ENCODE results near the gene MED10. TPM values are rescaled to one million over a fixed set of nuclear protein-coding genes. Genes with fewer than 3 reads are reported as not detected.

MED10 gene
- total and polyA plus RNA-seq, 9 of the 15 experiments (the other 6 are each of a cell fraction or from before 2014, with no cell fraction given), result 23.8 to 83.4 (median 58.8) TPM

GRCh38 chr5:6410421-6410820 lies 32.1 kb upstream of the MED10 start:
- in situ Hi-C loops (cut with MboI) (no loop called here), intact Hi-C loops (cut with micrococcal nuclease) (no loop called here)
- no peak overlapping the region for H3K4me3 ChIP-seq
- no TSS peak for BruUV-seq (replicated peaks)
- no peak overlapping the region for H3K27ac ChIP-seq (ENCODE audit: extremely low read depth, low read depth, low read length)
- CTCF ChIA-PET (ENCODE audit: low intra/inter-chr PET ratio), result no interaction called here
- ATAC-seq, result no peak
- WGBS (ENCODE audit: insufficient coverage, low coverage, missing lambda C conversion rate), result 10% methylated on average over 9 of the region's 9 CpGs
- H3K9me1 ChIP-seq (ENCODE audit: control insufficient read depth, insufficient read depth, low read length), result no peaks in the 10 kb centered on the region
- peaks cover 26 to 42% of the 10 kb centered on the region in 2 experiments for H3K27me3 ChIP-seq (ENCODE audit: control insufficient read depth in 2 of 2, insufficient read depth in 2 of 2, low read length in 2 of 2)
- H4K20me1 ChIP-seq (replicated peaks; ENCODE audit: control insufficient read depth, insufficient read depth, low read length), result no peaks in the 10 kb centered on the region; the same call in 1 of the 2 replicates
- H3K4me1 ChIP-seq (replicated peaks in 1 of 2; ENCODE audit: control insufficient read depth in 2 of 2, insufficient read depth in 2 of 2, low read length in 2 of 2), result peaks cover 10 to 34% of the 10 kb centered on the region in 2 experiments
- H3K9ac ChIP-seq (ENCODE audit: insufficient read depth in 1 of 2, low read depth in 2 of 2, low read length in 2 of 2), result no peak overlapping the region
- POLR2A ChIA-PET, result interaction anchor here (0.8 to 1.6 kb wide), 2 partner anchors 16 to 34 kb away, joined by 4 to 6 read pairs; no protein-coding TSS in a partner anchor
- no peak for DNase-seq (ENCODE audit: extremely low read depth in 1 of 4, low spot score in 3 of 4)
- H3K9me3 ChIP-seq (replicated peaks; ENCODE audit: control insufficient read depth, insufficient read depth, low read depth, low read length), result 0 out of 2 replicates have a peak, but pooled peaks cover 2% of the 10 kb centered on the region
- no peaks in the 10 kb centered on the region for H3K79me2 ChIP-seq (ENCODE audit: control insufficient read depth, insufficient read depth, low read length)
- no peak for TF ChIP-seq KLF13 (tag; IDR thresholded peaks at IDR 0.05; ENCODE audit: borderline replicate concordance, low read depth)
- no peak for FAIRE-seq
- H2AFZ ChIP-seq (ENCODE audit: low read depth, low read length), result no peak overlapping the region
- no peak overlapping the region for H3K4me2 ChIP-seq (ENCODE audit: insufficient read depth, low read length)
- no peaks in the 10 kb centered on the region for H3K36me3 ChIP-seq (ENCODE audit: control insufficient read depth, insufficient read depth, low read length)

GRCh38 chr5:6408627-6409446 lies 30.5 kb upstream of the MED10 start:
- in situ Hi-C loops (cut with MboI) (no loop called here), intact Hi-C loops (cut with micrococcal nuclease) (no loop called here)
- Histone ChIP-seq H3K9ac (ENCODE audit: insufficient read depth in 1 of 2, low read depth in 2 of 2, low read length in 2 of 2) (no peak overlapping the region), H3K9me1 (ENCODE audit: control insufficient read depth, insufficient read depth, low read length) (no peaks in the 10 kb centered on the region), H3K4me1 (replicated peaks in 1 of 2; ENCODE audit: control insufficient read depth in 2 of 2, insufficient read depth in 2 of 2, low read length in 2 of 2) (peaks cover 10 to 34% of the 10 kb centered on the region in 2 experiments), H3K27ac (ENCODE audit: extremely low read depth, low read depth, low read length) (no peak overlapping the region; the same call in 2 of the 3 replicates), H3K4me2 (ENCODE audit: insufficient read depth, low read length) (peak overlapping the region; percentile 70), H3K27me3 (ENCODE audit: control insufficient read depth in 2 of 2, insufficient read depth in 2 of 2, low read length in 2 of 2) (peaks cover 27 to 38% of the 10 kb centered on the region in 2 experiments), H3K9me3 (replicated peaks; ENCODE audit: control insufficient read depth, insufficient read depth, low read depth, low read length) (0 out of 2 replicates have a peak, but pooled peaks cover 2% of the 10 kb centered on the region), H2AFZ (ENCODE audit: low read depth, low read length) (peak overlapping the region; percentile 1; the same call in 1 of the 2 replicates), H4K20me1 (replicated peaks; ENCODE audit: control insufficient read depth, insufficient read depth, low read length) (no peaks in the 10 kb centered on the region; the same call in 1 of the 2 replicates), H3K79me2 (ENCODE audit: control insufficient read depth, insufficient read depth, low read length) (no peaks in the 10 kb centered on the region), H3K36me3 (ENCODE audit: control insufficient read depth, insufficient read depth, low read length) (no peaks in the 10 kb centered on the region), H3K4me3 (no peak overlapping the region)
- ChIA-PET POLR2A (interaction anchor here (0.6 to 1.6 kb wide), 4 partner anchors 8 to 262 kb away, joined by 3 to 6 read pairs (median 4); no protein-coding TSS in a partner anchor), CTCF (ENCODE audit: low intra/inter-chr PET ratio) (no interaction called here)
- ATAC-seq, result peak; percentile 75
- 5% methylated on average over 8 of the region's 8 CpGs for WGBS (ENCODE audit: insufficient coverage, low coverage, missing lambda C conversion rate)
- peak; percentile 64 for FAIRE-seq
- peak in 3 of 4 experiments; percentile 25 to 58 (median 30) for DNase-seq (ENCODE audit: extremely low read depth in 1 of 4, low spot score in 3 of 4)
- no TSS peak for BruUV-seq (replicated peaks)
- TF ChIP-seq ZSCAN32 (CRISPR knock-in tag; IDR thresholded peaks at IDR 0.05) (peak; percentile 89), ZNF140 (CRISPR knock-in tag; IDR thresholded peaks at IDR 0.05) (peak; percentile 40; the same call in 1 of the 2 replicates), MYC (IDR thresholded peaks at IDR 0.05; ENCODE audit: low read depth, low read length) (no peak), MYC (CRISPR knock-in tag; IDR thresholded peaks at IDR 0.05; ENCODE audit: borderline replicate concordance, low read depth) (no peak), MITF (IDR thresholded peaks at IDR 0.05) (no peak), U2AF1 (optimal IDR thresholded peaks at IDR 0.05; ENCODE audit: low read depth, low read length) (no peak), ZNF511 (CRISPR knock-in tag; IDR thresholded peaks at IDR 0.05) (no peak), EZH2 (IDR thresholded peaks at IDR 0.05; ENCODE audit: borderline replicate concordance, low read depth, low read length) (no peak)

Measured in K562 (cell line).